GM12874 (cell line): ENCODE measurements around the gene CKAP2L.

Source experiments
- CTCF ChIP-seq: IDR thresholded peaks from 2 replicates; pipeline ENCODE4 v1.5.1; 2011; ENCODE audit warnings: low read depth, mild to moderate bottlenecking, control low read depth, low read length, moderate library complexity; ENCODE audit not compliant: insufficient read depth

The CKAP2L gene

DNA sequence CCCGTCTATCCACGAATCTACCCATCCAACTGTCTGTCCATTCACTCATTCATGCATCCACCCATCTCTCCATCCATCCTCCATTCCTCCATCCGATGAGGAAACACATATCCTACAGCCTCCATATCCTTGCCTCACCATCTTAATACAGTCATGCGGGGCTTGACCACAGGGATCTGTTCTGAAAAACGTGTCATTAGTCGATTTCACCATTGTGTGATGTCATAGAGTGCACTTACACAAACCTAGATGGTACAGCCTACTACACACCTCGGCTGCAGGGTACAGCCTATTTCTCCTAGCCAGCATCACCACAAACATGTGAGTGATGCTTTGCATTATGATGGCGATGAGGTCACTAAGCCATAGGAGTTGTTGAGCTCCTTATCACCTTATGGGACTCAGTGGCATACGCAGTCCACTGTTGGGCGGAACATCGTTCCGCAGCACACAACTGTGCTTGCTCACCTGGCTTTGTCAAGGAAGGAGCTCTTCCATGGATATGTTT, 45.5 kb downstream of the CKAP2L start:
- no peak for TF ChIP-seq CTCF

DNA sequence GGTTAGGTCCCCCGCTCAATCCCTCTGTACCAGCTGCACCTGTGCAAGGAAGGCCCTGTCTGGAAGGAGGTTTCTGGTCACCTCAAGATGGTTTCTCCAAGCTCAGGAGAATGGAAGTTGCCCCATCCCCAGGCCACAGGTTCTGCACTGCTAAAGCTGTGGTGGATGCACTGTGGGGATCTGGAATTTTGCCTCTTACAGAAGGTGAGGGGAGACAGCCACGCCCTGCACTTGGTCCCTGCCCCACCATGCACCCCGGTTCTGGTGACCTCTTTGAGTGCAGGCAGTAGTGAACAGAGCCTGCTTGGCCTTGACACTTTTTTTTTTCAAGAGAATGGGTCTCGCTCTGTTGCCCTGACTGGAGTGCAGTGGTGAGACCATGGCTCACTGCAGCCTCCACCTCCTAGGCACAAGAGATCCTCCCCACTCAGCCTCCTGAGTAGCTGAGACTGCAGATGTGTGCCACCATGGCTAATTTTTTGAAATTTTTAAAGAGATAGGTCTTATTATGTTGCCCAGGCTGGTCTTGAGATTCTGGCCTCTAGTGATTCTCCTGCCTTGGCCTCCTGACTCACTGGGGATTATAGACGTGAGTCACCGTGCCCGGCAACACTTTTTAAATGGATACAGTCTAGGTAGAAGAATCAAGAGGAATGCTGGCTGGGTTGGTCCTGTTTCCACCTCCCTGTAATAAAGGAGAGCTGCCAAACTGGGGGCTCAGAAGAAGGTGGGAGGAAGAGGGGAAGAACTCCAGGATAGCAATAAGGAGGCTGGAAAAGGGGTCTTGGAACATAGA, 49.4 kb downstream of the CKAP2L start:
- TF ChIP-seq CTCF, result no peak

DNA sequence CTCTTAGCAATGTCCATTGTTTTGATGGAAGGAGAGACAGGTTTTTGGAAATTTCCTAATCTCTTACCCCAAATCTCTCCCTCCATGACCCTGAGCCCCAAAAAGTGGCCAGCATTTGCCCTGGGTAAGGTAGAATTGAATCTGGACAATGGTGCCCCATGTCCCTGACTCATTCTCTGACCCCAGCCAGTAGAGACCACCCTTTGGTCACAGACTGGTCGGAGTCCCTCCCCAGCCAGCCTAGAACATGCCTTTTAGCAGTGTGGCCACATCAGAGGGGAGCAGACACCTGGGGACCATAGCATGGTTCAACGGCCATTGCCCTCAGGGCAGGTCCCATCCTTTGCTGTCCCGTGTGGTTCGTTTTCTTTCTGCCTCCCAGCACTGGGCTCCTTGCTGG, 50.1 kb downstream of the CKAP2L start:
- TF ChIP-seq CTCF, result no peak

GRCh38 chr2:112713926-112714325, 50.5 kb downstream of the CKAP2L start:
- no peak for TF ChIP-seq CTCF

GRCh38 chr2:112713585-112713925, 50.9 kb downstream of the CKAP2L start:
- TF ChIP-seq CTCF, result no peak

GRCh38 chr2:112712903-112713584, 51.4 kb downstream of the CKAP2L start:
- TF ChIP-seq CTCF, result no peak

GRCh38 chr2:112712465-112712864, 51.9 kb downstream of the CKAP2L start:
- TF ChIP-seq CTCF, result no peak
